ENCODE results near the gene IGSF9. TPM values are rescaled to one million over a fixed set of nuclear protein-coding genes. Genes with fewer than 3 reads are reported as not detected.

IGSF9 gene
- total RNA-seq, 2 experiments from 2014 or later, result not detected

- Histone ChIP-seq H3K4me1 (ENCODE audit: insufficient read depth, low read length) (peaks cover 15% of the 10 kb centered on the region), H3K27ac (ENCODE audit: low read depth in 1 of 2, low read length in 2 of 2) (no peak overlapping the region), H3K4me3 (ENCODE audit: low read length) (no peak overlapping the region), H3K36me3 (ENCODE audit: insufficient read depth, low read length) (no peaks in the 10 kb centered on the region), H3K9me3 (ENCODE audit: control insufficient read depth in 1 of 2, insufficient read depth in 1 of 2, low read length in 2 of 2) (no peaks in the 10 kb centered on the region), H3K27me3 (ENCODE audit: control insufficient read depth in 1 of 2, insufficient read depth in 2 of 2, low read length in 2 of 2) (peaks cover 22 to 26% of the 10 kb centered on the region in 2 experiments)
- no peaks in the 10 kb centered on the region for H3K9me3 Mint-ChIP-seq
- peaks cover 10% of the 10 kb centered on the region for H3K4me1 Mint-ChIP-seq (ENCODE audit: low read depth)
- intact Hi-C loops (cut with DNase I, micrococcal nuclease), result no loop called here
- TF ChIP-seq, protein P1, sequence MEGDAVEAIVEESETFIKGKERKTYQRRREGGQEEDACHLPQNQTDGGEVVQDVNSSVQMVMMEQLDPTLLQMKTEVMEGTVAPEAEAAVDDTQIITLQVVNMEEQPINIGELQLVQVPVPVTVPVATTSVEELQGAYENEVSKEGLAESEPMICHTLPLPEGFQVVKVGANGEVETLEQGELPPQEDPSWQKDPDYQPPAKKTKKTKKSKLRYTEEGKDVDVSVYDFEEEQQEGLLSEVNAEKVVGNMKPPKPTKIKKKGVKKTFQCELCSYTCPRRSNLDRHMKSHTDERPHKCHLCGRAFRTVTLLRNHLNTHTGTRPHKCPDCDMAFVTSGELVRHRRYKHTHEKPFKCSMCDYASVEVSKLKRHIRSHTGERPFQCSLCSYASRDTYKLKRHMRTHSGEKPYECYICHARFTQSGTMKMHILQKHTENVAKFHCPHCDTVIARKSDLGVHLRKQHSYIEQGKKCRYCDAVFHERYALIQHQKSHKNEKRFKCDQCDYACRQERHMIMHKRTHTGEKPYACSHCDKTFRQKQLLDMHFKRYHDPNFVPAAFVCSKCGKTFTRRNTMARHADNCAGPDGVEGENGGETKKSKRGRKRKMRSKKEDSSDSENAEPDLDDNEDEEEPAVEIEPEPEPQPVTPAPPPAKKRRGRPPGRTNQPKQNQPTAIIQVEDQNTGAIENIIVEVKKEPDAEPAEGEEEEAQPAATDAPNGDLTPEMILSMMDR (IDR thresholded peaks at IDR 0.05), result no peak
- ChIA-PET POLR2A (interaction anchor here (1.2 kb wide), 1 partner anchor 19 kb away, joined by 4 read pairs; the partner anchor contains the start of gene TAGLN2), CTCF (interaction anchor here (1.0 kb wide), 1 partner anchor 145 kb away, joined by 3 read pairs; no protein-coding TSS in a partner anchor)
- H3K4me3 Mint-ChIP-seq, result no peak overlapping the region
- H3K27ac Mint-ChIP-seq, result no peak overlapping the region
- DNase-seq (no peak), ATAC-seq (ENCODE audit: poor library complexity) (no peak)
- peaks cover 50% of the 10 kb centered on the region for H3K27me3 Mint-ChIP-seq
- no peaks in the 10 kb centered on the region for H3K36me3 Mint-ChIP-seq (ENCODE audit: low read depth)
Observed at GRCh38 chr1:159943908-159944622, 1.3 kb downstream of the IGSF9 start.

GRCh38 chr1:159943278-159943640, 2.2 kb downstream of the IGSF9 start:
- DNase-seq (no peak), ATAC-seq (ENCODE audit: poor library complexity) (no peak)
- H3K27me3 ChIP-seq (ENCODE audit: control insufficient read depth in 1 of 2, insufficient read depth in 2 of 2, low read length in 2 of 2), result peaks cover 22 to 26% of the 10 kb centered on the region in 2 experiments
- Mint-ChIP-seq H3K4me3 (no peak overlapping the region), H3K9me3 (no peaks in the 10 kb centered on the region), H3K27ac (no peak overlapping the region), H3K4me1 (ENCODE audit: low read depth) (peaks cover 10% of the 10 kb centered on the region), H3K36me3 (ENCODE audit: low read depth) (no peaks in the 10 kb centered on the region), H3K27me3 (peaks cover 50% of the 10 kb centered on the region)
- CTCF ChIA-PET, result no interaction called here
- no peak overlapping the region for H3K4me3 ChIP-seq (ENCODE audit: low read length)
- intact Hi-C loops (cut with DNase I, micrococcal nuclease), result no loop called here
- no peak overlapping the region for H3K27ac ChIP-seq (ENCODE audit: low read depth in 1 of 2, low read length in 2 of 2)
- no peaks in the 10 kb centered on the region for H3K9me3 ChIP-seq (ENCODE audit: control insufficient read depth in 1 of 2, insufficient read depth in 1 of 2, low read length in 2 of 2)
- POLR2A ChIA-PET, result no interaction called here
- TF ChIP-seq, protein P1 (IDR thresholded peaks at IDR 0.05), result no peak
- H3K4me1 ChIP-seq (ENCODE audit: insufficient read depth, low read length), result peaks cover 15% of the 10 kb centered on the region
- no peaks in the 10 kb centered on the region for H3K36me3 ChIP-seq (ENCODE audit: insufficient read depth, low read length)

DNA sequence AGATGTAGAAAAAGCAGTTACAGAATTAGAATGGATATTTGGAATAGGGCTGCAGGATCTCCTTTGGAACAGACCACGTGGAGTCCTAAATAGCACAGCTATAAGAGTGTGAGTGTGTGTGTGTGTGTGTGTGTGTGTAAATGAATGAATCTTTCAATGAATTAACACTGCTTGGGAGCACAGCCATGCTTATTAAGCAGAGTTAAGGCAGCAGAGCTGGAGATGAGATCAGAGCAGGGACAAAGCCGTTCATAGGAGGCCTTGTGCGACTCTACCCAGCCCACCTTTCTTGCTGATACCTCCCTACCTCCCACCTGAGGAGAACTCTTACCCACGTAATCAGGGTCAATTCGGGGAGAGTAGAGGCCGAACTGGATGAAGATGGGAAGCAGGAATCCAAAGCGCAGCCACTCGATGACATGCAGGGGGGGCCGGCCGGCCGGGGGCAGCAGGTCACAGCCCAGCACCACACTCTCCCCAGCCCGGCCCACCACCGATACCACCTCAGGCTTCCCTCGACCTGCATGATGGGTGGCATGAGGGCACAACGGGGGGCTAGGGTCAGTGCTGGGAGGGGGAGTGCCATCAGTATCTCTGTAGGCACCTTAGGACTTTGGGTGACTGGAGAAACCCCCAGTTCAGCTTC, 2.7 kb downstream of the IGSF9 start:
- ATAC-seq (ENCODE audit: poor library complexity) (no peak), DNase-seq (no peak)
- peaks cover 22 to 26% of the 10 kb centered on the region in 2 experiments for H3K27me3 ChIP-seq (ENCODE audit: control insufficient read depth in 1 of 2, insufficient read depth in 2 of 2, low read length in 2 of 2)
- no peaks in the 10 kb centered on the region for H3K36me3 Mint-ChIP-seq (ENCODE audit: low read depth)
- TF ChIP-seq, protein P1 (IDR thresholded peaks at IDR 0.05), result no peak
- H3K4me1 ChIP-seq (ENCODE audit: insufficient read depth, low read length), result peaks cover 16% of the 10 kb centered on the region
- peaks cover 10% of the 10 kb centered on the region for H3K4me1 Mint-ChIP-seq (ENCODE audit: low read depth)
- H3K27ac Mint-ChIP-seq, result no peak overlapping the region
- intact Hi-C loops (cut with DNase I, micrococcal nuclease), result no loop called here
- no peak overlapping the region for H3K27ac ChIP-seq (ENCODE audit: low read depth in 1 of 2, low read length in 2 of 2)
- no peaks in the 10 kb centered on the region for H3K36me3 ChIP-seq (ENCODE audit: insufficient read depth, low read length)
- no peak overlapping the region for H3K4me3 ChIP-seq (ENCODE audit: low read length)
- peaks cover 48% of the 10 kb centered on the region for H3K27me3 Mint-ChIP-seq
- POLR2A ChIA-PET, result no interaction called here
- no peaks in the 10 kb centered on the region for H3K9me3 Mint-ChIP-seq
- no peak overlapping the region for H3K4me3 Mint-ChIP-seq
- CTCF ChIA-PET, result no interaction called here
- no peaks in the 10 kb centered on the region for H3K9me3 ChIP-seq (ENCODE audit: control insufficient read depth in 1 of 2, insufficient read depth in 1 of 2, low read length in 2 of 2)
